Spleen (tissue), 11 donors: Measurements from ENCODE around the gene BABAM2. TPM values are rescaled to one million over a fixed set of nuclear protein-coding genes. Genes with fewer than 3 reads are reported as not detected.

Experiments used
- DNase-seq: peaks from one replicate; pipeline ENCODE4 v3.0.0-alpha.2; 2020
- H3K27ac ChIP-seq, 8 donors: fragments of 200-600 bp; sonication (generic) in 7 of 8; 1 replicate in 4 of 8; 2 replicates in 4 of 8; pipeline versions ENCODE4 v1.5.0 to v1.8.0; 2016 to 2021; ENCODE audit warnings: inconsistent platforms in 4 of 8, mild to moderate bottlenecking in 4 of 8, moderate library complexity in 1 of 8
- H3K27me3 ChIP-seq, 7 donors: fragments of 200-600 bp; sonication (generic) in 6 of 7; replicated peaks in 1 of 7; 1 replicate in 4 of 7; 2 replicates in 3 of 7; pipeline versions ENCODE4 v1.5.0 to v1.8.0; 2016 to 2021; ENCODE audit warnings: inconsistent platforms in 3 of 7, mild to moderate bottlenecking in 1 of 7
- H3K36me3 ChIP-seq, 6 donors: fragments of 200-600 bp; sonication (generic) in 5 of 6; 1 replicate in 4 of 6; 2 replicates in 2 of 6; pipeline versions ENCODE4 v1.5.0 to v1.8.0; 2016 to 2021; ENCODE audit warnings: inconsistent platforms in 2 of 6
- H3K4me1 ChIP-seq, 6 donors: fragments of 200-600 bp; sonication (generic) in 5 of 6; 1 replicate in 3 of 6; 2 replicates in 3 of 6; pipeline versions ENCODE4 v1.5.0 to v1.8.0; 2016 to 2021; ENCODE audit warnings: inconsistent platforms in 3 of 6
- H3K4me3 ChIP-seq, 8 donors: fragments of 200-600 bp; sonication (generic) in 7 of 8; 1 replicate in 4 of 8; 2 replicates in 4 of 8; pipeline versions ENCODE4 v1.5.0 to v1.8.0; 2016 to 2021; ENCODE audit warnings: inconsistent platforms in 4 of 8, mild to moderate bottlenecking in 4 of 8, moderate library complexity in 2 of 8
- H3K9me3 ChIP-seq, 8 donors: fragments of 200-600 bp; sonication (generic) in 7 of 8; 1 replicate in 4 of 8; 2 replicates in 4 of 8; pipeline versions ENCODE4 v1.5.0 to v1.8.0; 2016 to 2021; ENCODE audit warnings: inconsistent platforms in 4 of 8
- CTCF ChIP-seq, 11 experiments: fragments of 200-600 bp in 7 of 11; fragments of 450-650 bp in 4 of 11; sonication (generic) in 4 of 11; IDR thresholded peaks in 8 of 11; conservative IDR thresholded peaks in 3 of 11; 1 replicate in 7 of 11; 2 replicates in 4 of 11; pipeline versions ENCODE4 v1.4.0 to v1.8.0; 2016 to 2021; ENCODE audit warnings: antibody characterized with exemption in 11 of 11, inconsistent platforms in 4 of 11, mild to moderate bottlenecking in 1 of 11
- POLR2A ChIP-seq, 3 donors: fragments of 450-650 bp; IDR thresholded peaks; one replicate each; pipeline ENCODE4 v1.5.1; 2017; ENCODE audit warnings: antibody characterized with exemption in 3 of 3, mild to moderate bottlenecking in 1 of 3
- POLR2AphosphoS5 ChIP-seq, 3 donors: sonication (generic); formaldehyde crosslinking; IDR thresholded peaks; one replicate each; pipeline ENCODE4 v1.5.1; 2017; ENCODE audit warnings: antibody characterized with exemption in 3 of 3
- WGBS, 5 donors: extraction: QIAGEN DNeasy Blood & Tissue Kit in 3 of 5; methylation state at CpG; one replicate each; pipeline versions ENCODE4 v1.1.5 to v1.1.7; 2013 to 2018; 5-methylcytosine and 5-hydroxymethylcytosine counted together
- intact Hi-C: fragments of 100-400 bp; cut with DNase I; formaldehyde crosslinking; loops from one replicate; pipeline ENCODE4 v1.15.0; 2023; ENCODE audit warnings: low total_unique reads
- polyA plus RNA-seq, 3 donors: library from polyadenylated mRNA; stranded (reverse); fragments of 200-250 nt; gene quantifications; one replicate each; pipeline ENCODE4 v1.2.1, GENCODE V29; 2013
- total RNA-seq, 7 donors: library from RNA; depleted of rRNA in 3 of 7; stranded (reverse); fragments of >200 nt in 3 of 7; fragmentation: NEBNext Ultra II Directional in 4 of 7; extraction: Animal tissue kit (Norgen Biotek cat#: 25700) in 4 of 7; gene quantifications; one replicate each; pipeline versions ENCODE4 v1.1.0 to v1.2.1, GENCODE V29; 2016 to 2021
- donor health status: healthy with polysubstance abuse.
- donor health status: DM: no; HTN: no; CAD: no; lungs with moderate emphysema.
- donor health status: DM: no; HTN: no; CAD: no.
- donor health status: Bipolar disorder and iron deficiency.
- donor health status: healthy.
- donor health status: DM: no; HTN: no; CAD: no.
- donor health status: DM: yes; HTN: yes; CAD: no.

Gene BABAM2
- total and polyA plus RNA-seq, 10 donors, result 16.1 to 70.1 (median 55.0) TPM

- TF ChIP-seq POLR2A (IDR thresholded peaks at IDR 0.05), result no peak
- TF ChIP-seq CTCF (IDR thresholded peaks at IDR 0.05 in 8 of 11, conservative IDR thresholded peaks at IDR 0.05 in 3 of 11), result no peak
- no peak for TF ChIP-seq POLR2AphosphoS5 (IDR thresholded peaks at IDR 0.05)
- DNase-seq, result no peak
- WGBS, 5 donors, result 43 to 66% (median 60%) methylated on average over 4 of the region's 4 CpGs
Measured at GRCh38 chr2:28134262-28134812, 243.8 kb downstream of the BABAM2 start.

GRCh38 chr2:28134857-28135256 lies 244.3 kb downstream of the BABAM2 start:
- Histone ChIP-seq H3K9me3 (no peaks in the 10 kb centered on the region), H3K36me3 (peaks cover 0 to 33% (median 0%) of the 10 kb centered on the region in 6 donors), H3K4me1 (peaks cover 0 to 39% (median 9%) of the 10 kb centered on the region in 6 donors), H3K27me3 (no peaks in the 10 kb centered on the region), H3K27ac (peak overlapping the region in 3 of 8 donors; percentile 8 to 44 (median 30)), H3K4me3 (no peak overlapping the region)
- WGBS, 5 donors, result 25 to 54% (median 43%) methylated on average over 1 of the region's 1 CpG
- intact Hi-C loops, result no loop called here
- TF ChIP-seq POLR2AphosphoS5 (IDR thresholded peaks at IDR 0.05), result no peak
- TF ChIP-seq POLR2A (IDR thresholded peaks at IDR 0.05), result no peak
- no peak for TF ChIP-seq CTCF (IDR thresholded peaks at IDR 0.05 in 8 of 11, conservative IDR thresholded peaks at IDR 0.05 in 3 of 11)
- DNase-seq, result no peak

More at GRCh38 chr2:28134262-28134812, 243.8 kb downstream of the BABAM2 start:
- H3K4me1 ChIP-seq, result peaks cover 0 to 39% (median 9%) of the 10 kb centered on the region in 6 donors
- peak overlapping the region in 3 of 8 donors; percentile 8 to 44 (median 30) for H3K27ac ChIP-seq
- no peaks in the 10 kb centered on the region for H3K27me3 ChIP-seq
- peaks cover 0 to 33% (median 0%) of the 10 kb centered on the region in 6 donors for H3K36me3 ChIP-seq
- no peak overlapping the region for H3K4me3 ChIP-seq
- no peaks in the 10 kb centered on the region for H3K9me3 ChIP-seq
- intact Hi-C loops, result no loop called here

- intact Hi-C loops, result no loop called here
- Histone ChIP-seq H3K27me3 (no peaks in the 10 kb centered on the region), H3K4me3 (no peak overlapping the region), H3K4me1 (peaks cover 0 to 39% (median 9%) of the 10 kb centered on the region in 6 donors), H3K27ac (no peak overlapping the region), H3K9me3 (no peaks in the 10 kb centered on the region), H3K36me3 (peaks cover 0 to 30% (median 0%) of the 10 kb centered on the region in 6 donors)
- no peak for DNase-seq
- TF ChIP-seq CTCF (IDR thresholded peaks at IDR 0.05 in 8 of 11, conservative IDR thresholded peaks at IDR 0.05 in 3 of 11), result no peak
- no peak for TF ChIP-seq POLR2AphosphoS5 (IDR thresholded peaks at IDR 0.05)
- TF ChIP-seq POLR2A (IDR thresholded peaks at IDR 0.05), result no peak
Measured at GRCh38 chr2:28135324-28135723, 244.8 kb downstream of the BABAM2 start.

- H3K4me1 ChIP-seq, result peaks cover 0 to 39% (median 9%) of the 10 kb centered on the region in 6 donors
- no peaks in the 10 kb centered on the region for H3K9me3 ChIP-seq
- no peaks in the 10 kb centered on the region for H3K27me3 ChIP-seq
- H3K27ac ChIP-seq, result no peak overlapping the region
- WGBS, 5 donors, result 84 to 97% (median 97%) methylated on average over 4 of the region's 4 CpGs
- no peak overlapping the region for H3K4me3 ChIP-seq
- TF ChIP-seq CTCF (IDR thresholded peaks at IDR 0.05 in 8 of 11, conservative IDR thresholded peaks at IDR 0.05 in 3 of 11), result no peak
- no peak for TF ChIP-seq POLR2AphosphoS5 (IDR thresholded peaks at IDR 0.05)
- no peak for TF ChIP-seq POLR2A (IDR thresholded peaks at IDR 0.05)
- no peak for DNase-seq
- peaks cover 0 to 26% (median 0%) of the 10 kb centered on the region in 6 donors for H3K36me3 ChIP-seq
- intact Hi-C loops, result no loop called here
Measured at GRCh38 chr2:28135799-28136198, 245.3 kb downstream of the BABAM2 start.
